Nasal cavity respiratory epithelium epithelial cell of viscerocranial mucosa (primary cell): ENCODE results near the gene ZNF445. TPM values are rescaled to one million over a fixed set of nuclear protein-coding genes. Genes with fewer than 3 reads are reported as not detected.

Source experiments
- total RNA-seq: library from RNA; depleted of rRNA; stranded (reverse); fragments of >200 nt; gene quantifications from 2 replicates; pipeline ENCODE4 v1.2.3, GENCODE V29; 2014

ZNF445 gene
- 4.4 and 12.8 TPM in 2 replicates for total RNA-seq

GRCh38 chr3:44477312-44478030 lies at the start of gene ZNF445:
TSS of gene ZNF445 (minus strand) at chr3:44477670. CDS start at chr3:44455549, 22,121 bp downstream.

Other genes with a start within 250 kb of the ZNF445 start
- gene TOPAZ1, start 235.8 kb downstream of the ZNF445 start, total RNA-seq: not detected in 2 replicates
- gene TCAIM, start 138.9 kb downstream of the ZNF445 start, total RNA-seq: 30.6 and 38.6 TPM in 2 replicates
- 2.7 and 7.8 TPM in 2 replicates for gene ZKSCAN7, start 77.5 kb upstream of the ZNF445 start, total RNA-seq
- gene ZNF660, start 107.3 kb upstream of the ZNF445 start, total RNA-seq: 0.34 and 0.78 TPM in 2 replicates
- gene ZNF197, start 147.4 kb upstream of the ZNF445 start, total RNA-seq: 20.2 and 25.3 TPM in 2 replicates
- gene ZNF35, start 171.1 kb upstream of the ZNF445 start, total RNA-seq: 14.7 and 20.2 TPM in 2 replicates
- 6.2 and 9.0 TPM in 2 replicates for gene ZNF502, start 235.0 kb upstream of the ZNF445 start, total RNA-seq